Ovary (tissue), 3 donors: ENCODE data around the gene OPCML.

Experiments used
- CTCF ChIP-seq, 3 donors: fragments of 450-650 bp in 2 of 3; fragments of 200-600 bp in 1 of 3; IDR thresholded peaks; one replicate each; pipeline versions ENCODE4 v1.5.1 to v1.8.0; 2016 to 2022; ENCODE audit warnings: antibody characterized with exemption in 3 of 3, mild to moderate bottlenecking in 1 of 3
- EP300 ChIP-seq: sonication (generic); formaldehyde crosslinking; IDR thresholded peaks from one replicate; pipeline ENCODE4 v1.6.1; 2017; ENCODE audit warnings: antibody characterized with exemption
- POLR2A ChIP-seq: fragments of 450-650 bp; IDR thresholded peaks from one replicate; pipeline ENCODE4 v1.6.1; 2017; ENCODE audit warnings: antibody characterized with exemption, mild to moderate bottlenecking, moderate library complexity
- donor health status: DM: no; HTN: no; CAD: no.

GRCh38 chr11:133082841-133083488, 449.3 kb downstream of the OPCML start:
- no peak for TF ChIP-seq EP300
- TF ChIP-seq CTCF (IDR thresholded peaks at IDR 0.05): no peak
- TF ChIP-seq POLR2A: no peak
